WI38 (cell line): Measurements from ENCODE around the gene NUP58.

ENCODE experiments used
- H3K4me3 ChIP-seq: 2 replicates; pipeline ENCODE4 v1.5.1; 2011; ENCODE audit warnings: low read depth, mild to moderate bottlenecking, control low read depth, low read length
- TF ChIP-seq, protein P1 (sequence below): IDR thresholded peaks from 2 replicates; pipeline ENCODE4 v1.5.1; 2012; ENCODE audit warnings: low read depth, mild to moderate bottlenecking, control low read depth, low read length

Gene NUP58, protein sequence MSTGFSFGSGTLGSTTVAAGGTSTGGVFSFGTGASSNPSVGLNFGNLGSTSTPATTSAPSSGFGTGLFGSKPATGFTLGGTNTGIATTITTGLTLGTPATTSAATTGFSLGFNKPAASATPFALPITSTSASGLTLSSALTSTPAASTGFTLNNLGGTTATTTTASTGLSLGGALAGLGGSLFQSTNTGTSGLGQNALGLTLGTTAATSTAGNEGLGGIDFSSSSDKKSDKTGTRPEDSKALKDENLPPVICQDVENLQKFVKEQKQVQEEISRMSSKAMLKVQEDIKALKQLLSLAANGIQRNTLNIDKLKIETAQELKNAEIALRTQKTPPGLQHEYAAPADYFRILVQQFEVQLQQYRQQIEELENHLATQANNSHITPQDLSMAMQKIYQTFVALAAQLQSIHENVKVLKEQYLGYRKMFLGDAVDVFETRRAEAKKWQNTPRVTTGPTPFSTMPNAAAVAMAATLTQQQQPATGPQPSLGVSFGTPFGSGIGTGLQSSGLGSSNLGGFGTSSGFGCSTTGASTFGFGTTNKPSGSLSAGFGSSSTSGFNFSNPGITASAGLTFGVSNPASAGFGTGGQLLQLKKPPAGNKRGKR

DNA sequence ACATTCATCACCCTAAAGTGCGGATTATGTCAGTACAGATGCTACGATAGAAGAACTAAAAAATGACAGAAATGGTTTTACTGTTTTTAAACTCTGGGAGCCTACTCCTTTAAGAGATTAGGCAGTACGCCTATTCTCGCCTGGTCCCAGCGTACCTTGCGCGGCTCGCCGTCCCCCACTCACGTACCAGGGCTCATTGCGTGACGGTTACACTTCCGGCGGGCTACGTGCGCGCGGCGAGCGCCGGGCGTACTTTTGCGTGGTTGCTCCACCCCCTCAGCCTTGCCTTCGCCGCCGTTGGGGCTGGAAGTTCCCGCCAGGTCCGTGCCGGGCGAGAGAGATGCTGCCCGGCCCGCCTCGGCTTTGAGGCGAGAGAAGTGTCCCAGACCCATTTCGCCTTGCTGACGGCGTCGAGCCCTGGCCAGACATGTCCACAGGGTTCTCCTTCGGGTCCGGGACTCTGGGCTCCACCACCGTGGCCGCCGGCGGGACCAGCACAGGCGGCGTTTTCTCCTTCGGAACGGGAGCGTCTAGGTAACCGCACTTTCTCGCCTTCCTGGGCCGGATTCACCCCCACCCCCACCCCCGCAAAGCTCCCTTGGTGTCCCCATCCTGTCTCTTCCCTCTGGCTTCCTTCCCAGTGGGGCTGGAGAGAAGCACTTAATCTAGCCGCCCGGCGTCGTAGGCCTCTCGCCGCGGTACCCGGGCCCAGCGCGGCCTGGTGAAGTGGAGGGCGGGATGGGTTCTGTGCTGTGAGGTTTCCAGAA is at the start of gene NUP58:
TSS of gene NUP58 (plus strand) at position 279 of the 767 bp plus-strand sequence. CDS start at position 428, 149 bp downstream.
- peak within 1 kb of the TSS; percentile 77 for H3K4me3 ChIP-seq
- TF ChIP-seq, protein P1, sequence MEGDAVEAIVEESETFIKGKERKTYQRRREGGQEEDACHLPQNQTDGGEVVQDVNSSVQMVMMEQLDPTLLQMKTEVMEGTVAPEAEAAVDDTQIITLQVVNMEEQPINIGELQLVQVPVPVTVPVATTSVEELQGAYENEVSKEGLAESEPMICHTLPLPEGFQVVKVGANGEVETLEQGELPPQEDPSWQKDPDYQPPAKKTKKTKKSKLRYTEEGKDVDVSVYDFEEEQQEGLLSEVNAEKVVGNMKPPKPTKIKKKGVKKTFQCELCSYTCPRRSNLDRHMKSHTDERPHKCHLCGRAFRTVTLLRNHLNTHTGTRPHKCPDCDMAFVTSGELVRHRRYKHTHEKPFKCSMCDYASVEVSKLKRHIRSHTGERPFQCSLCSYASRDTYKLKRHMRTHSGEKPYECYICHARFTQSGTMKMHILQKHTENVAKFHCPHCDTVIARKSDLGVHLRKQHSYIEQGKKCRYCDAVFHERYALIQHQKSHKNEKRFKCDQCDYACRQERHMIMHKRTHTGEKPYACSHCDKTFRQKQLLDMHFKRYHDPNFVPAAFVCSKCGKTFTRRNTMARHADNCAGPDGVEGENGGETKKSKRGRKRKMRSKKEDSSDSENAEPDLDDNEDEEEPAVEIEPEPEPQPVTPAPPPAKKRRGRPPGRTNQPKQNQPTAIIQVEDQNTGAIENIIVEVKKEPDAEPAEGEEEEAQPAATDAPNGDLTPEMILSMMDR, result no peak

DNA sequence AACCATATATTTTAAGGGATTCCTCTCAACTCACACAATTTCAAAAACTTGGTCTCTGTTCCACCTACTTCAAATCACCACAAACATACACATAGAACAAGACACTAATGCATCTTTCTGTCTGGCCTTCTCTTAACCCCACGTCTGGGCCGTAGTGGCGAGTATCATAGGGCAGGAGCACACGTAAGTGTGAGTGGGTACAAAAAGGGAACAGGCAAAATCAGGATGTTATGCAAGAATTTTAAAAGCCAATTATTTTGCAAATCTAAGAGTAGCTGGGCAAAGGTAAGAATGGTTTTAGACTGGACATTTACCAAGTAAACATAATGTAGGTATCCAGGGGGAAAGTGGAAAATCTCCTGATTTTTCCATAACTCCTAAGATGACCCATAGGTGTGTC is 49.2 kb upstream of the NUP58 start:
- TF ChIP-seq, protein P1, result no peak
- H3K4me3 ChIP-seq, result no peak overlapping the region

DNA sequence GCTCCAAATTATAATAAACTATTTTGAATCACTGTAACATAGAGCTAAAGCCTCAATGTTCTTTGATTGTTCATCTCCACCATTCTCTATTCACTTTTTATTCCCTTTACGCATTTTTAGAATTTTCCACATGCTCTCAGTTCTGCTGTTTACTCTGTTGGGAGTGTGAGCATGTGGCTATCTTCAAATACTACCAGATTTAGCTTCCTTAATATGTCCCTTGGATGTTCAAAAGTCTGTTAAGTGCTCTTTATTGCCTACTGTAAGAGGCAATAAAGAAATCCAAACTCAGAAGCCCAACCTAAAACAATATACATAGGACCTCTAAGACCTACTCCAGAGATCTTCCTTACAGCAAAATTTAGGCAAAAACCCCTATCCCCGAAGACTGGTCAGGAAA is 48.7 kb upstream of the NUP58 start:
- TF ChIP-seq, protein P1, result no peak
- H3K4me3 ChIP-seq, result no peak overlapping the region

DNA sequence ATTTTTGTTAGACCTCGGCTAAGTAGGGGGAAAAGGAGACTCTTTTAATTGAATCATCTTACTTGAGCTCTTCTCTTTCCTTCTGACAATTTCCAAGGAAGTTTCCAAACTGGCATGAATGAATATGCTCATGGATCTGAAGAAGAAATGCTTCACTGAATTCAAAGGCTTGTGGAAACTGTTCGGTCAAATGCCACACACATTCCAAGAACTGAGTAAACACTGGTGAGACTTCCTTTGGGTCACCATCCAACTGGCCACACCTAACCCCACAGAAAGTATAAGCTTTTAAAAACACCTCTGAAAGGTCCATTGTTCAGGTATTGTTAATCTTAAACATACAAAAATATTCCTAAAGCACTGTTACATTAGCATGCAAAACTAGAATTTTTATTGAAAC is 47.7 kb upstream of the NUP58 start:
- TF ChIP-seq, protein P1, result no peak
- no peak overlapping the region for H3K4me3 ChIP-seq

DNA sequence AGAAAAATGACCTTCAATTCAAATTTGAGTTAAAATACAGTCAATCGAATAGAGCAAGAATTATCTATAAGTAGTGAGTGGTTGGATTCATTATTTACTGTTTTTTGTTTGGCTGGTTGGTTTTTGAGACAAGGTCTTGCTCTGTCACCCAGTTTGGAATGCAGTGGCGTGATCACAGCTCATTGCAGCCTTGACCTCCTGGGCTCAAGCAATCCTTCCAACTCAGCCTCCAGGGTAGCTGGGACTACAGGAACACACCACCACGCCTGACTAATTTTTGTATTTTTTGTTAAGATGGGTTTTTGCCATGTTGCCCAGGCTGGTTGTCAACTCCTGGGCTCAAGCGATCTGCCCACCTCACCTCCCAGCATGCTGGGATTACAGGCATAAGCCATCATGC is 39.2 kb upstream of the NUP58 start:
- TF ChIP-seq, protein P1, result no peak
- no peak overlapping the region for H3K4me3 ChIP-seq

DNA sequence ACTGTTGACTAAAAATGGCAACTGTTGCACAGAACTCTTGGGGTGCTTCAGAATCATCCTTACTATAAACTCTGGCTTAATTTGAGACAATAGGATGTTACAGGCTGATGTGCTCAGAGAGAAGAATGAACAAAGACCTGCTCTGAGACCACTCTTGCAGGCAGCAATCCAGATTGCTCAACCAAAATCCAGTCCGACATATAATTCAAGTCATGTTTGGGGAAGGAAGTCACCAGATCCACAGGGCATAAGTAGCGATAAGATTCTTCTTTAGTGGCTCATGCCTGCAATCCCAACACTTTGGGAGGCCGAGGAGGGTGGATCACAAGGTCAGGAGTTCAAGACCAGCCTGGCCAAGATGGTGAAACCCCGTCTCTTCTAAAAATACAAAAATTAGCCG is 34.7 kb upstream of the NUP58 start:
- TF ChIP-seq, protein P1, result no peak
- no peak overlapping the region for H3K4me3 ChIP-seq
